NCI-H345 treated with DMSO at 0.1 percent for 48 hours (cell line): ENCODE data around the gene ASTN1.
A peak's percentile ranks its signal among the peaks of the same experiment; 100 is the strongest.

Experiments
- DNase-seq: peaks from one replicate; lab custom pipeline; 2025; ENCODE audit not compliant: unreplicated experiment; lab: John Stamatoyannopoulos, UW

ASTN1 gene

GRCh38 chr1:176847052-176847451, 317.5 kb downstream of the ASTN1 start:
- no peak for DNase-seq

DNA sequence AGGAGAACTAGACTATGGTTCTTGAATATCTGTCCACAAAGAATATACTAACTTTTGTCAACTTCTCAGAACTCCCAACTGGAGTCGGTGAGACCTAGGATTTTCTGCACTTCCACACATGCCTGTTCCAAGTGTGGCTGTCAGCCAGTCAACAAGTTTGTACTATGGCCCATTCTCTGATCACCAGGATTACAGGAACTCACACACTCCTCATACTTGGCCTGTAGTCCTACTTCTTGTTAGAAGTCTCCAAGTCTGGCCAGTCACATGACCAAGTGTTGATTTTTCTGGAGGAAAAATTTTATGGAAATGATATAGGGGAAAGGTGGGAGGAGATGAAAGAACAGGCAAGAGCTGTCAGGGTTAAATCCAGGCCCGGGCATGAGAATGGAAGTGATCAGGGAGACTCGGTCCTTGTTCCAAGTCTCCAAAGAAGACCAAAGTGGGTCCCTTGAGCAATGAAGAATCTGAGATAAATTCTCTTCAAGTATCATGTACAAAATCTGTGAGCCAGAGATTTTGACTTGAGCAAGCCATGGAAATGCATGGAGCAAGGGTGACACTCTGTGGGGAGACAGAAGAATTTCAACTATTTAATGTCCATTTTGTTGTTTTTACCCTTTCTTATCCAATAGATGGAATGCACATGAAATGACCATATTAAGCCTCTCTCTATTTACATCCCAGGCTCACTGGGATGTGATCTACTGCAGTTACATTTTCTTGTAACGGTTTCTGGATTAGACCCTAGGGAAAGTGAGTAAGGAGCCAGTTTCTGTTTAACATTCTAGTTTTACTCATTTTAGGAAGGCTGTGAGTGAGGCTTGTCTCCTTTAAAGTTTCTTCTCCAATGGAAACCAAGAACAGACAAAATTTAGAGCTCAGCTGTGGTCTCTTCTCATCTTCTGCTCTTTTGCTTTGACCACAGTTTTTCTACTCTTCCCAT, 320.9 kb downstream of the ASTN1 start:
- peak; percentile 26 for DNase-seq

- DNase-seq, result no peak
These were observed 323.3 kb downstream of the ASTN1 start for GRCh38 chr1:176841238-176841637.

GRCh38 chr1:176839216-176839615, 325.3 kb downstream of the ASTN1 start:
- no peak for DNase-seq

DNA sequence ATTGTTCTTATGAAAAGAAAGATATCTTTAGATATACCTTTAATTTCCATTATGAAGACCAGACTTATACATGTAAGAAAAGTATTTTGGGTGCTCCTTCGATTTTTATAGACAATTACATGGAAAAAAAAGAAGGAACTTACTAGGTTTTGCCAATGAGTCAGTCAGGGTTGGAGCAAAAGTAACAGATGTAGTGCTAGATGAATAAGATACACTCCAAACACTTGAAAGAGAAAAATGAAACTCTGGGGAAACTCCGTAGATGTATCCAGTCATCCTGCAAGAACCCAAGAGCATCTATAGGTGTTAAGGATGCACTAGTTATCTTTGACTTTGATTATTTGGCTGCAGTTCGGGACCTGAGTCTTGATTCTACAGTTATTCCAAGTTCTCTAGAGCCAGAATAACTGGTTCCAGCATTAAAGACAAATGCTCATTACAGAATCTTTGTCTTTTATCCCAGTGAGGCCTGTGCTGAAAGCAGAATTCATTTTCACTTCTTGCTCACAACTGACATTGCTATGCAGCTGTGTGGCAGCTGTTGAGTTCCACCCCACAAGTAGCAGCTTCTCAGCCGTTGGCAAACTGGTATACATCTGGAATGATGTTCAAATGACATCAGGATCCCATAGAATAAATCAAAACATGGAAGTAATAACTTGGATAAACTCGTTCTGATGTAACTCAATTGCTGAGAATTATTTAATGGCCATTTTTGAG, 326.1 kb downstream of the ASTN1 start:
- DNase-seq, result no peak

GRCh38 chr1:176837708-176838107, 326.8 kb downstream of the ASTN1 start:
- no peak for DNase-seq

DNA sequence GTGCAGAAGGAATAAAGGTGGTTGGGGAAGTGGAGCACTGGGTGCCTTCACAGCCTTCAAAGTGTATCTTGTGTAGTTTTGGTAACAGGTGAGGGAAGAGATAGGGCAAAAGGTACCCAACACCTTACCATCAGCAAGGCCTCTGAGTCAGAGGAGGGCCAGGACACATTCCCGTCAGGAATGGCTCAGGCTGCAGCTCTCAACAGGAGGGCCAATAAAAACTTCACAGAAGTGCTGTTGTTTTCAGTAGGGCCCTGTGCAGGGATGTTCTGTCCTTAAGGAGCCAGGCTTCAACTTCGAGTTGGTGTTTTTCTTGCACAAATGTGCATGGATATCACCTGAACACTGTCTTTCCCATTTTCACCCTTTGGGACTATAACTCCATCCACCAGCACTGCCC, 333.4 kb downstream of the ASTN1 start:
- no peak for DNase-seq

- no peak for DNase-seq
These were observed 335.3 kb downstream of the ASTN1 start for GRCh38 chr1:176829261-176829660.

GRCh38 chr1:176826265-176826664, 338.2 kb downstream of the ASTN1 start:
- peak; percentile 77 for DNase-seq

GRCh38 chr1:176820391-176821031, 344.0 kb downstream of the ASTN1 start:
- no peak for DNase-seq

DNA sequence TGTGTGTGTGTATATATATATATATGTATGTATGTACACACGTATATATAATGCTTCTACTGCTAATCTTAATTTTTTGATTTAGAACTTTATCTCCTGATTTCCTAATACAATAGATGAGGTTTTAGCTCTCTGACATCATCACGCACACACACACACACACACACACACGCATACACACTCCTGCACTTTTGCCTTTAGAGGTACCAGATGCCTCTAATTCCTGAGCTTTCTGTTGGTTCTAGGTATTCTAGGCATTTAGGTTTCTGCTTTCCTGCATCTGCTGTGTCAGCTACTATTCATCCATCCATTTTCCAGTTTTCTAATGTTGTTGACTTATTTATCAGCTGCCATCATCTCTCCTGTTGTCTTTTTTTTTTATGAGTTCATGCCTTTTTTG, 348.3 kb downstream of the ASTN1 start:
- DNase-seq, result no peak

DNA sequence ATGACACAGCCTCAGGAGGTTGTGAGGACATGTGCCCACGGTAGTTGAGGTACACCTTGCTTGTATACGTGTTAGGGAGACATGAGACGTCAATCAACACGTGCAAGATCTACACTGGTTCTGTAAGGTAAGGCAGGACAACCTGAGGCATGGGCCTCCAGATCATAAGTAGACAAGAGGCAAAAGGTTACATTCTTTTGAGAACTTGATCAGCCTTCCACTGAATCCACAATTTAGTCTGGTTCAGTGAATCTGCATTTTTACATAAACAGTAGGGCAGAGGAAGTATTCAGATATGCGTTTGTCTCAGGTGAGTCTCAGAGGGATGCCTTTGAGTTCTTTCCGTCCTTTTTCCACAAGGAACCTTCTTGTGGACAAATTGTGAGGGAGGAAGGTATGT, 348.9 kb downstream of the ASTN1 start:
- no peak for DNase-seq

DNA sequence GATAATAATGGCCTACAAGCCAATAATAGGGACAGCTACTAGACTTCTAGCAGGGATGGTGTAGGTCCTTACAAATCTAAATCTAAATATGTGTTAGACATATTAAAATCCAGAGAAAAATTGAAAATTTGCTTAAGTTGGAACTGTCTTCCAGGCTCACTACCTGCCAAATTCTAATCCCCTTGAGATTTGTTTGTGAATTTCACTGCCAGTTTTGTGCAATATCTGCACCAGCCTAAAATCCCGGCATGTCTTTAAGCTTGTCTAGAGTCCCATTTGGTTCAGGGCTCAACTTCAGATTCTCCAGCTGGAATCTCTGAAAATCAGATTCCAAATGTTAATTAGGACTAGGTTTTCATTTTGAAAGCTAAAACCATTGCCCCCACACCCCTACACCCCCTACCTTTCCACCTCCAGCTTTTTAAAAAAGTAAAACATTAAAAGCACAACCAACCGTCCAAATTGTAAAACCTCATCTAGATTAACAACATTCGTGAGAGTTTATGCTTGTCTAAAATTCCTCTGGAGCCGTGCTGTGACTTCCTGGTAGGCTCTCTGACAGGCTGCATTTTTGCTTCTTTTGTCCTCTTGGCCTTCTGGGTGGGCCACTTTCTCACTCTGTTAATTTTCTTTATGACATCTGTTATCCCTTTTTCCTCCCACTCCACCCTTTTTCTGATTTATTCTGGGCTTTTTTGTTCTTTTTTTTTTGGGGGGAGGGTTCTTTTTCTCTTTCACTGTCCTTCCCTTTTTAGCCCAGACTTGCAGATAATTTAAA, 352.8 kb downstream of the ASTN1 start:
- DNase-seq, result no peak

- DNase-seq, result no peak
These were observed 355.2 kb downstream of the ASTN1 start for GRCh38 chr1:176809292-176809691.
